ENCODE measurements around the gene ETFB. TPM values are rescaled to one million over a fixed set of nuclear protein-coding genes. Genes with fewer than 3 reads are reported as not detected.

Gene ETFB
- total and polyA plus RNA-seq, 10 of the 15 experiments (the other 5 are each of a cell fraction or from before 2014, with no cell fraction given): 15.1 to 166 (median 87.8) TPM

DNA sequence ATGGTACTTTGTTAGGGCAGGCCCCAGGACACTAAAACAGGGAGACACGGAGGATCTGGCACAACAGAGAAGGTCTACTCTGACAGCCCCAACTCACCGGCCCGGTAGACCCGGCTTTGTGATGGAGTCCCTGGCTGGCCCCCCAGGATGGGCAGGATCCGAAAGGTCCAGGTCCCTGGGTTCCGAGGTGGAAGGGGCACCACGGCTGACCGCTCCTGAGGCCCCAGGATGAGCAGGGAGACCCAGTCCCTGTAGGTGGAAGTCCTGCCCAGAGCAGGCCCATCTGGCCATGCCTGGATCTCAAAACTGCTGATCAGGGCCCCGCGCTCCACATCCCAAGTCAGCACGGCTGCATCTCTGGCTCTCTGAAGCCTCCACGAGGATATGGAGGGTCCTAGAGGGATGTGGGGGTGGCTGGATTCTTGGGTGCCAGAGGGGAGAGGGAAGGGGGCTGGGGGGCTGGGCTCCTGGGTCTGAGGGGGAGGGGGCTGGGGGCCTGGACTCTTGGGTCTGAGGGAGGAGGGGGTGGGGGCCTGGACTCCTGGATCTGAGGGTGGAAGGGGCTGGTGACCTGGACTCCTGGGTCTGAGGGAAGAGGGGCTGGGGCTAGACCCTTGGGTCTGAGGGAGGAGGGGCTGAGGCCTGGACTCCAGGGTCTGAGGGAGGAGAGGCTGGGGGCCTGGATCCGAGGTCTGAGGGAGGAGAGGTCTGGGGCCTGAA is 28.9 kb downstream of the ETFB start:
- 83% methylated on average over 13 of the region's 13 CpGs for WGBS (ENCODE audit: insufficient coverage, insufficient replicate concordance, low lambda C conversion rate, missing lambda C conversion rate)
- H3K4me3 ChIP-seq: no peak overlapping the region
- FAIRE-seq (no peak), ATAC-seq (no peak), DNase-seq (ENCODE audit: low read depth, low spot score) (no peak)
- no peak overlapping the region for H3K27ac ChIP-seq (ENCODE audit: control insufficient read depth, insufficient read depth)
- ChIA-PET CTCF (interaction anchor here (0.8 to 5.1 kb wide), 8 partner anchors 28 to 320 kb away, joined by 3 to 47 read pairs (median 6); no protein-coding TSS in a partner anchor), SMC1A (ENCODE audit: uncharacterized antibody, unreplicated experiment) (interaction anchor here (0.7 to 1.2 kb wide), 5 partner anchors 12 to 80 kb away, joined by 3 to 5 read pairs (median 5); partner anchors contain the start of gene SIGLEC10), RAD21 (ENCODE audit: unreplicated experiment) (interaction anchor here (0.7 to 3.2 kb wide), 3 partner anchors 34 to 70 kb away, joined by 3 to 32 read pairs (median 10); no protein-coding TSS in a partner anchor), POLR2A (interaction anchor here (0.7 to 1.1 kb wide), 2 partner anchors 30 to 82 kb away, joined by 3 to 5 read pairs; no protein-coding TSS in a partner anchor)
- H2AFZ ChIP-seq (ENCODE audit: control insufficient read depth, low read depth, low read length): no peak overlapping the region
- TF ChIP-seq TAF1 (IDR thresholded peaks at IDR 0.05; ENCODE audit: borderline replicate concordance, low read depth, low read length): no peak
- TF ChIP-seq HCFC1 (IDR thresholded peaks at IDR 0.05; ENCODE audit: low read length): no peak
- TF ChIP-seq SIX5 (IDR thresholded peaks at IDR 0.05; ENCODE audit: low read depth, low read length, severe bottlenecking): no peak
- no peak for TF ChIP-seq DPF2 (IDR thresholded peaks at IDR 0.05)
- intact Hi-C loops (cut with micrococcal nuclease; ENCODE audit: unreplicated experiment): loop anchor here (10.0 kb wide), 1 partner anchor 318 kb away; no protein-coding TSS in a partner anchor
- peaks cover 4% of the 10 kb centered on the region for H3K4me1 ChIP-seq (ENCODE audit: control insufficient read depth, insufficient read depth, low read length)
- H3K79me2 ChIP-seq (ENCODE audit: control insufficient read depth, insufficient read depth, low read length): no peaks in the 10 kb centered on the region
- no peak overlapping the region for H3K9ac ChIP-seq (ENCODE audit: control insufficient read depth, insufficient read depth, low read length)
- H3K4me2 ChIP-seq (ENCODE audit: control insufficient read depth, insufficient read depth): no peak overlapping the region
- H3K36me3 ChIP-seq (ENCODE audit: control insufficient read depth in 2 of 2, insufficient read depth in 2 of 2, low read length in 1 of 2): no peaks in the 10 kb centered on the region
- H3K9me3 ChIP-seq (replicated peaks; ENCODE audit: control insufficient read depth, insufficient read depth, low read length): no peaks in the 10 kb centered on the region; the same call in 2 of the 3 replicates
- H3K27me3 ChIP-seq (replicated peaks in 1 of 2; ENCODE audit: control insufficient read depth in 2 of 2, insufficient read depth in 2 of 2, low read length in 1 of 2): no peaks in the 10 kb centered on the region
- in situ Hi-C loops (cut with MboI): loop anchor here (5.0 kb wide), 2 partner anchors 100 to 325 kb away; no protein-coding TSS in a partner anchor
- H4K20me1 ChIP-seq (ENCODE audit: control insufficient read depth, insufficient read depth): no peaks in the 10 kb centered on the region
- no TSS peak for BruUV-seq (replicated peaks)

GRCh38 chr19:51333836-51334460 is 32.2 kb downstream of the ETFB start:
- H3K27me3 ChIP-seq (replicated peaks in 1 of 2; ENCODE audit: control insufficient read depth in 2 of 2, insufficient read depth in 2 of 2, low read length in 1 of 2): no peaks in the 10 kb centered on the region
- H3K36me3 ChIP-seq (ENCODE audit: control insufficient read depth in 2 of 2, insufficient read depth in 2 of 2, low read length in 1 of 2): no peaks in the 10 kb centered on the region
- H2AFZ ChIP-seq (ENCODE audit: control insufficient read depth, low read depth, low read length): no peak overlapping the region
- no peak for DNase-seq (ENCODE audit: low read depth, low spot score)
- H3K4me1 ChIP-seq (ENCODE audit: control insufficient read depth, insufficient read depth, low read length): no peaks in the 10 kb centered on the region
- ChIA-PET RAD21 (ENCODE audit: unreplicated experiment) (no interaction called here), SMC1A (ENCODE audit: uncharacterized antibody, unreplicated experiment) (interaction anchor here (0.6 kb wide), 1 partner anchor 185 kb away, joined by 3 read pairs; no protein-coding TSS in a partner anchor), POLR2A (interaction anchor here (0.6 kb wide), 1 partner anchor 141 kb away, joined by 3 read pairs; no protein-coding TSS in a partner anchor), CTCF (no interaction called here)
- no peak overlapping the region for H3K9ac ChIP-seq (ENCODE audit: control insufficient read depth, insufficient read depth, low read length)
- no peak for FAIRE-seq
- H3K27ac ChIP-seq (ENCODE audit: control insufficient read depth, insufficient read depth): no peak overlapping the region
- no peaks in the 10 kb centered on the region for H3K79me2 ChIP-seq (ENCODE audit: control insufficient read depth, insufficient read depth, low read length)
- no peaks in the 10 kb centered on the region; the same call in 2 of the 3 replicates for H3K9me3 ChIP-seq (replicated peaks; ENCODE audit: control insufficient read depth, insufficient read depth, low read length)
- ATAC-seq: no peak
- TF ChIP-seq RBBP5 (conservative IDR thresholded peaks at IDR 0.05) (no peak), RCOR1 (conservative IDR thresholded peaks at IDR 0.05; ENCODE audit: low read depth, low read length) (no peak), NFYB (IDR thresholded peaks at IDR 0.05; ENCODE audit: insufficient read depth, low read depth, low read length) (peak; percentile 52; the same call in 1 of the 2 replicates), CBFB (IDR thresholded peaks at IDR 0.05; ENCODE audit: low read depth) (no peak), GABPA (IDR thresholded peaks at IDR 0.05; ENCODE audit: low read depth) (no peak)
- no TSS peak for BruUV-seq (replicated peaks)
- in situ Hi-C loops (cut with MboI) (no loop called here), intact Hi-C loops (cut with micrococcal nuclease; ENCODE audit: unreplicated experiment) (loop anchor here (10.0 kb wide), 1 partner anchor 321 kb away; no protein-coding TSS in a partner anchor)
- no peaks in the 10 kb centered on the region for H4K20me1 ChIP-seq (ENCODE audit: control insufficient read depth, insufficient read depth)
- H3K4me2 ChIP-seq (ENCODE audit: control insufficient read depth, insufficient read depth): no peak overlapping the region
- WGBS (ENCODE audit: insufficient coverage, insufficient replicate concordance, low lambda C conversion rate, missing lambda C conversion rate): 58% methylated on average over 13 of the region's 13 CpGs
- H3K4me3 ChIP-seq: no peak overlapping the region
